ENCODE results near the gene TM9SF3.

- TF ChIP-seq CTCF (conservative IDR thresholded peaks at IDR 0.05 in 1 of 2, IDR thresholded peaks at IDR 0.05 in 1 of 2; ENCODE audit: low read depth in 1 of 2, low read length in 2 of 2): no peak
- no peak for TF ChIP-seq EZH2 (IDR thresholded peaks at IDR 0.05; ENCODE audit: low read length, missing control alignments)
These were observed 77.7 kb downstream of the TM9SF3 start for GRCh38 chr10:96509017-96509641.
